NCI-H1092 (cell line): ENCODE data around the gene ANKRD10.
"Not testable (repeated sequence)": the region's sequence is repeated elsewhere in the genome, so short reads cannot be mapped to it uniquely, and the experiment has no call there.

Source experiments
- DNase-seq: peaks from one replicate; lab custom pipeline; 2025; lab: John Stamatoyannopoulos, UW

ANKRD10 gene

DNA sequence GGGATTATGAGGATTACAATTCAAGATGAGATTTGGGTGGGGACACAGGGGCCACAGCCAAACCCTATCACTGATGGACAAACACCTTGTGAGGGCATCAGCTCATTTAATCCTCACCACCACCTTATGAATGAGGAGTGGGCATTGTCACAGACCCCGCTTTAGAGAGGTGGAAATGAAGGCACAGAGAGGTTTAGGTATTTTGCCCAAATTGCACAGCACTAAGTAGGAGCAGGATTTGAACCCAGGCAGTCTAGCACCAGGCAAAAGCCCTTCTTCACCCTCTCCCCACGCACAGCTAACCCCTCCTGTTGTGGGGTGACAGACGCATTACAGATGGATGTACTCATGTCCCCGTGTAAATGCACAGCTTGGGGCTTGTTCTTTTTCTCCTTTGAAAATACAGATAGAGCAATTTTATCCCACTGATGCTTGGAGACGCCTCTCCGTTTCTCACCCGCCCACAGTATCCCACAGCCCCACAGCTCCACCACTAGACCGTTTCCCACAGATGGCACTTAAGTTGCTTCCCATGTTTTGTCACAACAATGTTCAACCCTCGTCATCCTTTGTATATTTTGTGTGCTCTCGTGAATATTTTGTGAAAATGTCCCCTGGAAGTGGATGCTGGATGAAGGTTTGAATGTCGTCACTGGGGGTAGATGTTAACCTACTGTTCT, 48.2 kb downstream of the ANKRD10 start:
- DNase-seq = no peak

DNA sequence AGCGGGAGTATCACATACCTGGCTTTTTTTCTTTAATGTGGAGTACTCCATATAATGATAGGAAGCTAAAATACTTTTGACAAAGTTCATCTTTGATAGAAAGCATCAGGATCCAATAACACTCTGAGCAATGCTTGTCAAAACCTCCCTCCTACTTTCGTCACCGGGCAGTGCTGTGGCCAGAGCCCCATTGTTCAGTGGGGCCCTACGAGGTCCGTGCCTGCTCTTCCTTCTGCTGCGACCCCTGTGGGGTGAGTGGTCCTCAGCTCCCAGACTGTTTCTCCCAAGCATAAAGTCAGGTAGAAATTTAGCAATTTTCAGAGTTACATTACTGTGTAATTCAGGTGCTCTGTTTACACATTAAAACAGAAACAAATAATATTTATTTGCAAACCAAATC, 51.2 kb downstream of the ANKRD10 start:
- DNase-seq = no peak

DNA sequence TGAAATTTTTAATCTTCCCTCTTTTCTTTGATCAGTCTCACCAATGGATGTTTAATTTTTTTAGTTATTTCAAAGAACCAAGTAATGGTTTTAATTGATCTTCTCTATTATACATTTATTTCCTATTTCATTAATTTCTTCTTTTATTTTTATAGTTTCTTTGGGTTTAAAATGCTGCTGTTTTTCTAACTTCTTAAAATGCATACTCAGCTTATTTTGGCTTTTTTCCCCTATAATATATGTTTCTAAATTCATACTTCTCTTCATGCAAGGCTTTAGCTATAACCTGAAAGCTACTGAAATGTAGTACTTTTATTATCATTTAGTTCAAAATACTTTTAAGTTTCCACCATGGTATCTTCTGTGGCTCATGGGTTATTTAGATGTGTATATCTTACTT, 53.9 kb downstream of the ANKRD10 start:
- no peak for DNase-seq

DNA sequence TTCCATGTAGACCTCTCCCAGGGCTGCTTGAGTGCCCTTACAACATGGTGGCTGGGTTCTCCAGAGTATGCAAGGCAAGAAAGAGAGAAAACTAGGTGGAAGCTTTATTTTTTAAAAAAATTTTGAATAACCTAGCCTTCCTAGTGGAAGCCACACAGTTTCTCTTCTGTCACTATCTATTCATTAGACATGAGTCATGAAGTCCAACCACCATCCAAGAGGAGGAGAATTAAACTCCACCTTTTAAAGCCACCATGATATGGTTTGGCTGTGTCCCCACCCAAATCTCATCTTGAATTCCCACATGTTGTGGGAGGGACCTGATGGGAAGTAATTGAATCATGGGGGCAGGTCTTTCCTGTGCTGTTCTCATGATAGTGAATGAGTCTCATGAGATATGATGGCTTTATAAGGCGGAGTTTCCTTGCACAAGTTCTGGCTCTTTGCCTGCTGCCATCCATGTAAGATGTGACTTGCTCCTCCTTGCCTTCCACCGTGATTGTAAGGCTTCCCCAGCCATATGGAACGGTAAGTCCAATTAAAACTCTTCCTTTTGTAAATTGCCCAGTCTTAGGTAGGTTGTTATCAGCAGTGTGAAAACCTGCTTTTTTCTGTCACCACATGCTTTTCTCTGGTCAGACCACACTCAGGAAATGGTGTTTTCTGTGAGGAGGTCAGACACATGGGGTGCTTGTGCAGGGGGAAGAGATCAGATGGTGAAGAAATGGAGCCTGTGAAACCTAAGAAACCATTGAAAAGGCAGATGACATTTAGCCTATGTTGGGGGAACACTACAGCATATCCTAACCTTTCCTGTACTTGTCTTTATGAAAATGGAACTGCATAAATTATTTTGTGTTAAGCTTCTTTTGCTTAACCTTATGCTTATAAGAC, 57.7 kb downstream of the ANKRD10 start:
- no peak for DNase-seq

DNA sequence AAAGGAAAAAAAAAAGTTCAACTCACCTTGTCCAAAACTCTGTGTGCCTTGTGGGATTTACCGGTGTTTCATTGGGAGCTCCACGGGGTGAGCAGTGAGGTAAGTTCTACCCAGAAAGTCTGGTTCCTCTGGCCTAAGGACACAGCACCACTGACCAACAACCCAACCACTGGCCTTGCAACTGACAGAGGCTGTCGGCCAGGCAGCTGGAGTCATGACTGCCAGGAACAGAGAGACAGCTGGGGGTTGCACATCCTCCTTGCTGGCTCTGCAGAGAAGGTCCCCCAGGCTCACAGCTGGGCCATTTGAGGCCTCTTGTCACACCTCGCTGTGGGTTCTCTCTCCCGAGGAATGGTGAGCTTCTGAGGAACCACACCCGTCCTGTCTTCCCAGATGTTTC, 59.5 kb downstream of the ANKRD10 start:
- DNase-seq = no peak

DNA sequence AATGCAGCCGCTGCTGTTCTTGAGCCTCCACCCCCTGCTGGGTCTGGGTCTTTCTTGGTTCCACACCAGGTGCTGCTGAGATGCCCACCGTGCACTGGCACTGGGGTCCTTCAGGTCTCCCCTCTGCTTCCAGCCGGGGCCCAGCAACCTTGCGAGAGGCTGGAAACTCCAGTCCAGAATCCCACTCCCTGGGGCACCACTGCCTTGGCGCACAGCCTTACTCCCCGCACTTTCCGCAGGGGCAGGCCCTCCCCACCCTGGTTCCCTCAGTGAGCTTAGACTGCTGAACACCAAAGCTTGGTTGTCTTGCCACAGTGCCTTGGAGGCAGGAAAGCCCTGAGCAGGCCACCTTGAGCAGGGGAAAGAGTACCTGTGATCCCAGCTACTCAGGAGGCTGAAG, 60.0 kb downstream of the ANKRD10 start:
- DNase-seq = no peak

DNA sequence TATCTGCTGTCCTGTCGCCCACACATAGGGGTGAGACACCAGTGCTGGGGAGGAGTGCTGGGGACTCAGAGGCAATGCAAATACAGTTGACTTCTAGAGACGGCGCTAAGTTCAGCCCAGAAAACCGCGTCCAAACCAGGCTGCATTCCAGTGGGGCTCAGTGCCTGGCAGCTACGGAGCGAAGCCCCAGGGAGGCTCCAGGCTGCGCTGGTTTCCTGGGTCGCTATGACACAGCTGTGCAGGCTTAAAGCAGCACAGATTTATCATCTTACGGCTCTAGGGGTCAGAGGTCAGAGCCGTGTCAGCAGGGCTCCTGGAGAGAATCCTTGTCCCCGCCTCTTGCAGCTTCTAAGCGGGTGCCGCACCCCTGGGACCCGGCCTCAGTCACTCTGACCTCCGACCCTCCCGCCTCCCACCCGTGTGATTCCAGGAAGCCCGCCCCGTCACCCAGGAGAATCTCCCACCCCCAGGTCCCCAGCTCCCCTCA, 61.6 kb downstream of the ANKRD10 start:
- DNase-seq = no peak

DNA sequence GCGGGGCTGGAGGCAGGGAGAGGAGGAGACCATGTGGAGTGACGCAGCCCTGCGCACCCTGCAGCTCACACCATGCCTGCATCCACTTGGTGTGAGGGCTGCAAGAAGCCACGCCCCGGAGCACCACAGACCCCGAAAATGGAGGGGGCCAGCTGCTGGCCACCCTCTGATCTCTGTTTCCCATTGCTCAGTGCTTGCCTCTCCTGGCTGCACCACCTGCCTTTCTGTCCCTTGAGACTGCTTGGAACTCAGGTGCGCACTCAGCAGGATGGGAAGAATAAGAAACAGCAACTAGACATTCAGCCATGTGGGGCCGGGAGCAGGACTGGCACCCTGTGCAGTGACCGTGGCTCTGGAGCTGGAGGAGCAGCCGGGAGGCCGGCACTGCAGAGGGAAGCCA, 64.0 kb downstream of the ANKRD10 start:
- no peak for DNase-seq

DNA sequence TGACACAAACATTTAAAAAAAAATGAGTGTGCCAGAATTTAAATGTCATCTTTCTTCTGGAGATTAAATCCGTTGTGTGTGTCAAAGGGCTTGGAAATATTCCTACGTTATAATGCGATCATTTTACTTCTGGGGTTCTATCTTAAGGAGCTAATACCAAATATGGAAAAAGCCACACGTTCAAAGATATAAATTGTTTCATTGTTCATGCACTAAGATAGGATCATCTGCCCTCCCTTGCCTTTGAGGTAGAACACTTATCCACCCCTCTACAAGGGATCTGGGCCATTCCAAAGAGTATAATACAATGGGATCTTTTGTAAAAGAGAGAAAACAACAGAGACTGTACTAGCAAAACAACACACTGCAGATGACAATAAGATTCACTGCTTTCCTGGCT, 64.9 kb downstream of the ANKRD10 start:
- DNase-seq = no peak

DNA sequence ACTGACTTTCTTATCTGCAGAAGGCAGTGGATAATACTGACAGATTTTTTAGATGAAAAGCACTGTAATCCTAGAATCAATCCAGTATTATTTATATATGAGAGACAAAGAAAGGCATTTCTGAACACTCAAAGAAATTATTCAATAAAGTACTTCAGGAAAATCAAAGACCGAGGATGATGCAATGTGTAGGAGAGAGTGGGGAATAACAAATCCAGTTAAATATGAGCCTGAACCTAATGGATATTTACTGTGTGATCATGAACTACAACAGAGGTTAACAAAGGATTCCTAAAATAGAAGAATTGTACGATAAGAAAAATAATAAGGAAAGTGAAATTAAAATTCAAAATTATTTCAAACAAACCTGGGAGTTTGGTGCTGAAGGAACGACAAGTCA, 69.3 kb downstream of the ANKRD10 start:
- no peak for DNase-seq

DNA sequence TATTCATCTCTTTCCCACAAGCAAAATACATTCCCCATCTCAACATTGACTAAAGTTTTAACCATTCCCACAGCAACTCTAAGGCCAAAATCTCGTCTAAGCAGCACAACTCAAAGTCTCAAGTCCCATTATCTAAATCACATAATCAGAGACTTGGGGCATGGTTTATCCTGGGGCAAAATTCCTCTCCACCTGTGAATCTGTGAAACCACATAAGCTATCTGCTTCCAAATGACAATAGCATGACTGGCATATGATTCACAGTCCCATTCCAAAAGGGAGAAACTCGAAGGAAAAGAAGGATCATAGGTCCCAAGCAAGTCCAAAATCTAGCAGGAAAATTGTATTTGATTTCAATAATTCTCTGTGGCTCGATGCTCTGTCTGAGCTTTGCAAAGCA, 73.0 kb downstream of the ANKRD10 start:
- no peak for DNase-seq

DNA sequence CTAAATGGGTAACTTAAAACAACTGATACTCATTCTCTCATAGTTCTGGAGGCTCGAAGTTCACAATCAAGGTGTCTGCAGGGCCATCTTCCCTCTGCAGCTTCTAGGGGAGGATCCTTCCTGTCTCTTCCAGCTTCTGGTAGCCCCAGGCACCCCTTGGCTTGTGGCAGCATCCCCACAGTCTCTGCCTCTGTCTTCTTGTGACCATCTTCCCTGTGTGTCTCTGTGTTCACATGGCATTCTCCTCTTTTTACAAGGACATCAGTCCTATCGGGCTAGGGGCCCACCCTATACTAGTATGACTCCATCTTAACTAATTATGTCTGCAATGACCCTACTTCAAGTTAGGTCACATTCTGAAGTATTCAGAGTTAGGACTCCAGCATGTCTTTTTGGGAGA, 73.5 kb downstream of the ANKRD10 start:
- no peak for DNase-seq

DNA sequence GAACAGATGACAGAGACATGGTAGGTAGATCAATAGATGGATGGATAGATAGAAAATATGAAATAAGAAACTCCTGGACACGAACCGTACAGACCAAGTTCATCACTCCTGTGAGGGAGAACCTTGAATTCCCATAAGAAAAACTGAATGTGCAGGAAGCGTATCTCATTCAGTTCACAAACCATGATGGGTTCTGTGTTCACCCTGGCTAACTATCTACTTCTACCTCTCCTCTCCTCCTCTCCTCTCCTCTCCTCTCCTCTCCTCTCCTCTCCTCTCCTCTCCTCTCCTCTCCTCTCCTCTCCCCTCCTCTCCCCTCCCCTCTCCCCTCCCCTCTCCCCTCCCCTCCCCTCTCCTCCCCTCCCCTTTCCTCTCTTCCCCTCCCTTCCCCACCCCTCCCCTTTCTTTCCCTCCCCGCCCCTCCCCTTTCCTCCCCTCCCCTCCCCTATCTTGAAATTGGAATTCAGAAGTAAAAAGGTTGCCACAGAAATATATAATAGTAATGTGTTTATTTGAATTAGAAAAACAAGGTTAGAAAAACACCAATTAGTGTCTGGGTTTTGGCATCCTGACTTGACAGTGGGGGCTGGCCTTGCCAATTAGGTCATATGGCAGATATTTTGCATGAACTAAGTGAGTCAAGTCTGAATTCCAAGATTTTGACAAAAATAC, 75.9 kb downstream of the ANKRD10 start:
- DNase-seq = no peak

DNA sequence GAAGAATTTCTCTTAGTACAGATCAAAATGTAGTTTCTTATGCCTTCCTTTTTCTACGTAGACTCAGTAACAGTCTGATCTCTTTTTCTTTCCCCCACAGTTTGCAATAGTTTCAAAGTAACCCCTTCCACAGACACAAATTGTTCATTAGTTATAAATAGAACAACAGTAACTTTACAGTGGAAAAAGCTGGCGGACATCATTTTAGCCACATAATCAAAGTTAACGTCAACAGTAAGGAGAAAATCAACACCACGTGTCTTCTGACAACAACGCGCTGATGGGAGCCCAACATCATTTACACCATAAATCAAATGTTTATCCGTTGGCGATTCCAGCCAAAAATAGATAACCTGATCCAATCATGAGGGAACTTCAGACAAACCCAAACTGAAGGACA, 76.8 kb downstream of the ANKRD10 start:
- DNase-seq = no peak

DNA sequence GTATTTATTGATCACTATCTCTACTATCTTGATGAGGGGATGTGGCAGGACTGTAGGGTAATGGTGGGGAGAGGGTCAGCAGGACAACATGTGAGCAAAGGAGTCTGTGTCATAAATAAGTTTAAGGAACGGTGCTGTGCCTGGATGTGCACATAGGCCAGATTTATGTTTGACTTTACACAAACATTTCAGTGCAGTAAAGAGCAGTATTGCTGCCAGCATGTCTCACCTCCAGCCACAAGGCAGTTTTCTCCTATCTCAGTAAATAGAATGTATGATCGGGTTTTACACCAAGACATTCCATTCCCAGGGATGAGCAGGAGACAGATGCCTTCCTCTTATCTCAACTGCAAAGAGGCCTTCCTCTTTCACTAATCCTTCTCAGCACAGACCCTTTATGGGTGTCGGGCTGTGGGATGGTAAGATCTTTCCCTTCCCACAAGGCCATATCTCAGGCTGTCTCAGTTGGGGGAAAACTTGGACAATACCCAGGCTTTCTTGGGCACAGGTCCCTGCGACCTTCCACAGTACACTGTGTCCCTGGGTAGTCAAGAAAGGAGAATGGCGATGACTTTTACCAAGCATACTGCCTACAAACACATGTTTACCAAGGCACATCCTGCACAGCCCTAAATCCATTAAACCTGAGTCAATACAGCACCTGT, 77.3 kb downstream of the ANKRD10 start:
- DNase-seq = not testable (repeated sequence)

DNA sequence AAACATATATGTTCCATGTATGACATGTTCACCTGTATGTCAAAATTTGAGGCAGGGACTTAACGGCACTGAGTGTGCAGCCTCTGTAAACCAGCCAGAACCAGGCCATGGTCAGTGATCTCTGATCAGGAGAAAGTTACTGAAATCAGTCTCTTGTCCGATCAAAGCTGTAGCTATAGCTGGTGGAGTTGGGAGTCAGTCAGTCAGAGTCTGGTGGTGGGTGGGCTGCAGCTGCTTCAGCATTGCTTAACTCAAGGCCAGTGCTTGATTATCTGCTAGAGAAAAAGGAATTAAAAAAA, 78.3 kb downstream of the ANKRD10 start:
- DNase-seq = no peak

DNA sequence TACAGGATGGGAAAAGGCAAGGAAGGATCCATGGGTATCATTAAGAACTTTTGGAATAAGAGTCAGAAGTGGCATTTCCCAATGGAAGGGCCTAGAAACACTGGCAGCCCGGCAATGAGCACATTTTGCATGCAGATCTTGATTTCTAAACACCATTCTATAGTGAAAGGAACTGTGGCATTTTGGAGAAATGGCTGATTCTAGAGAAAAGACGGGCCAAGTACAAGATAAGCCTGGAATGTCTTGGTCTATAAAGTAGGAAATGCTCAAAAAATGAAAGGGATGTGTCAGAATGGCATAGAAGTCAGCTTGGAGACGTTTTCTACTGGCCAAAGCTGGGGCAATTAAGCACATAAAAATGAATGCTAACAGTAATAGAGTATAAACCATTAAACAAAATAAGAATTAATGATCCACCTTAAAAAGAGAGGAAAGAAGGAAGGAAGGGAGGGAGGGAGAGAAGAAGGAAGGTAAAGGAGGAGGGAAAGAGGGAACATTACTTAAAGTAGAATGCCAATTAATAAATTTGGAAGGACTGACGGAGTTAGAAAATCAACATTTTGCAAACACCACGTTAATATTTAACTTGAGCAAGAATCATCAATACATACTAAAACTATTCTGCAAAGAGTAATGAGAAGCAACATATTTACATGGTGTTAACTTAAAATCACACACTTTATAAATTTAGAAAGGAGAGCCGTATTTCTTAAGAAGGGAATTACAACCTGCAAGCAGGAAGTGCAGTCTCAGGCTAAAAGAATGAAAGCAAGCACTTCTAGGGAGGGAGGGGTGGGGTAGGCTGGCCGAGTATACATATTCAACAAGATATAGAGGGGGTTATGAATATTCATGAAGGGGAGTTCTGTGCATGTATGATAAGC, 78.9 kb downstream of the ANKRD10 start:
- no peak for DNase-seq

DNA sequence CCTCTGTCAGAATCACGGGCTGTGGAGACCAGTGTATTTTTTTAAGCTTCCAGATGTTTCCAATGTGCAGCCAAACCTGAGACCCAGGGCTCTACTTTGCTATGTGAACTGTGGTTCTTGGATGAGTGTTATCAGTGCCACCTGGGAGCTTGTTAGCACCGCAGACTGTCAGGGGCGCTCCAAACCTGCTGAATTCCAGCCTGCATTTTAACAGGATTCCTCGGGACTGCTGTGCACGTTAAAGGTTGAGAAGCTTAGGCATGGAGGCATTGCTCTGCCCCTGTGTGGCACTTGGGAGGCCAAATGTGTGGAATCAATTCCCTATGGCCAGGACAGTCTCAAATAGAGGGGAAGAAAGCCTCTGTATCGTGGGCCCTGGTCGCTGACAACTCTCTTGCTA, 80.3 kb downstream of the ANKRD10 start:
- DNase-seq = no peak

DNA sequence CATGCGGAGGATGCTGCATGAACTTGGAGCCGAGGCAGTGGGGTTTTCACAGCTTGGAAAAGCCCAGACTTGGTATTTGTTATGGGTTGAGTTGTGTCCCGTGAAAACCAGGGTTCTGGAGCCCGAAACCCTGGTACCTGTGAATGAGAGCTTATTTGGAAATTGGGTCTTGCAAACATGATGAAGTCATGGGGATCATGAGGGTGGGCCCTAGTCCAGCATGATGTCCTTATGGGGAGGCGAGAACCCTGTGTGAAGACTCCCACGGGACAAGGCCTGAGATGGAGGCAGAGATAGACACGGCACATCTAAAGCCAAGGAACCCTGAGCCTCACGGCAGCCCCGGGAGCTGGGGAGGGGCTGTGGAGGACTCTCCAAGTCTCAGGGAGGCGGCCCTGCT, 82.3 kb downstream of the ANKRD10 start:
- DNase-seq = no peak

DNA sequence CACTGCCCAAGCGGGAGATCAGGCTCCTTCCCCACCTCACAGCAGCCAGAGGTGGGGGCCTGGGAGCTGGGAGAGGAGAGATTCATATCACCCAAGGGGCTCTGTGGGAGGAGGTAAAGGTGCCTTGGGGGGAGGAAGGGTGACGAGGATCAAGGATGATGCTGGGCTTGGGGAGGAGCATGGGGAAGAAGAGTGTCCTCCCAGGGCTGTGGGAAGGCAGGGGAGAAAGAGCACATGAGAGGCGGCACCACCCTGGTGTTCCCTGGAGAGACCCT, 82.7 kb downstream of the ANKRD10 start:
- DNase-seq = no peak

DNA sequence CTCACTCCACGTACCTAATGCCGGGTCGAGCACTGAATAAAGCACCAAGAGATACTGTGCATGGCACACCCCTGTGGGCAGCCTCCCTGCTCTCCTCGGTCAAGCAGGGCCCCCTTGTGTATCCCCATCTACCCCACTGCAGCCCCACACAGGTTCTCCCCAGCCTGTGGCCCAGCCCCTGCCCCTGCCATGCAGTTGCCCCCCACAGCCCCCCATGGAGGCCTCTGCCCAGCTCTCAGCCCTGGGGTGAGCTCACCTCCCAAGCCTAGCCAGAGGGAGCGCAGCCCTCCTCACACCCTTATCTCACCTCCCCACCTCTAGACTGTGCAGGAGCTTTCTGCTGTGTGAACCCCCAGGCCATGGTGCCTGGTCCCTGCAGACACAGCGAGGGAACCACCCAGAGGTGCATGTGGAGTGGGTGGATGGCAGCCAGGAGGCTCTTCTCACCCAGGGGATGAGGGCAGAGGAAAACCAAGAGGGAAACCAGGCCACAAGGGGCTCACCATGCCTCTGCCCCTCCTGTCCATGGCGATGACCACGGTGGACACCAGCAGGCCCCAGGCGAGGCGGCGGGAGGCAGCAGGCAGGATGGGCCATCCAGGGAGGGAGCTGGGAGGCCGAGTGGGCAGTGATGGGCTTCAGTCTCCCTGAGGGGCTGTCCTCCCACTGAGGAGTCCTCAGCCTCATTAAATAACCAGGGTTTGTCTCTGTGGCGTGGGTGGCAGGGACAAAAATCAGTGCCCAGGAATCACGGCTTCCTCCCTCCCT, 83.2 kb downstream of the ANKRD10 start:
- no peak for DNase-seq
